Measurements from ENCODE around the gene GGNBP2.

GRCh38 chr17:36602924-36603384, 58.2 kb downstream of the GGNBP2 start:
- TF ChIP-seq CTCF (IDR thresholded peaks at IDR 0.05; ENCODE audit: low read depth, low read length, poor library complexity, severe bottlenecking) (peak; percentile 83), EZH2phosphoT487 (IDR thresholded peaks at IDR 0.05; ENCODE audit: borderline replicate concordance, low read length) (no peak)

Measured in DOHH2 (cell line).